Measurements from ENCODE around the gene HOMER3.

HOMER3 gene

DNA sequence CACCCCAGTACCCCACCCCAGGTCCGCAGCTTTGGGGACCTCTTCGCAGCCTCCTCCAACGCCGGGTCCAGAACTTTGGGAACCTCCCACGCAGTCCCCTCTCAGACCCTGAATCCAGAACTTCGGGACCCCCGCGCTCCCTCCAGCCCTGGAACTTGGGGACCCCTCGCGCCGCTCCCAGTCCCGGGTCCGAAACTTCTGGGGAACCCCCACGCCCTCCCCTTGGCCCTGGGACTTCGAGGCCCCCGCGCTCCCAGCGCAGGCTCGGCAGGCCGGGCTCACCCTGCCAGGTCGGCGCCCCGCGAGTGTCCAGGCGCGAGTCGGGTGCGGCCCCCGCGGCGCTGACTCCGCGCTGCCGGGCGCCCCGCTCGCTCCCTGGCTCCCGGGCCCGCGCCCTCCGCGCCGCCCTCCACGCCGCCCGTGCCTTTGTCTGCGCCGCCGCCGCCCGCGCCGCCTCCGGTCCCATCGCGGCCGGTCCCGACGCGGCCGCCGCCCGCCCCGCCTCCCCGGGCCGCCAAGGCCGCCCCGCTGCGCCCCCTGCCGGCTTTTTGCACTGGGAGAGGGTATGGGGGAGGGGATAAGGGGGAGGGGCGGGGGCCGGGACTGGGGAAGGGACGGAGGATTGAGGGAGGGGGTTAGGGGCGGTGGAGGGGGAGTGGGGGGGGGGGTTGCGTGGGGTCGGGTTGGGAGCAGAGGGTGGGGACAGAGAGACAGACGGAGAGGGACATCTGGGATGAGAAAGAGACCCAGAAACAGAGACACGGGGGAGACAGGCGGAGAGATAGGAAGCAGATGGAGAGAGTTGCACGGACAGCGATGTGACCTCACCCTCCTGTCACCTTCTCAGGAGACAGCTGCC lies at the start of gene HOMER3:
Gene HOMER3 (minus strand): TSS at position 449 of the 859 bp plus-strand sequence. CDS start 2,235 bp downstream, outside the sequence.
- DNase-seq (ENCODE audit: low read depth), result peak; percentile 85

DNA sequence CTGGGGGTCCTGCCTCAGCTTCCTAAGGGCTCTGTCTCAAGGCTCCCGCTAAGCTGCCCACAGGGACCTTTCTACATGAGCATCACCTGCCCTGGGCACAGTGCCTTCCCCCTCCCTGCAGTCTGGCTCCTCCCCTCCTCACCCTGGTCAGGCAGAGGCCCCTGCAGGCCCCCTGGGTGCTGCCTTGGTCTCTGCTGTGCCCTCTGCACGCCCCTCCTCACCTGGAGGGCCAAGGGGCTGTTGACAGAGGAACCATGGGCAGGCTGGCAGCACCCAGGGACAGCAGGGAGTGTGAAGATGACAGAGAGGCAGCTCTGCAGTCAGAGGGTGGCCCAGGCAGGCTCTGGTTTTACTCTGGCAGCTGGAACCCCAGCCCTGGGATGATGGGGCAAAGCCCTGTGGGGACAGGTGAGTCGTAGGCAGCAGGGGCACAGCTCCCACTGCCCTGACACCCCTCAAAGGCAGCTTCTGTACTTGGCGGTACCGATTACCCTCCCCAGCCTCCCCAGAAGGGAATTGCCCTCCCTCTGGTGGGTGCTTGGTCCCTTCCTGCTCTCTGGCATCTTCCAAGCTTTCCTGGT lies 49.2 kb upstream of the HOMER3 start:
- DNase-seq (ENCODE audit: low read depth), result no peak

- no peak for DNase-seq (ENCODE audit: low read depth)
These were observed 48.3 kb upstream of the HOMER3 start for GRCh38 chr19:18989316-18989715.

DNA sequence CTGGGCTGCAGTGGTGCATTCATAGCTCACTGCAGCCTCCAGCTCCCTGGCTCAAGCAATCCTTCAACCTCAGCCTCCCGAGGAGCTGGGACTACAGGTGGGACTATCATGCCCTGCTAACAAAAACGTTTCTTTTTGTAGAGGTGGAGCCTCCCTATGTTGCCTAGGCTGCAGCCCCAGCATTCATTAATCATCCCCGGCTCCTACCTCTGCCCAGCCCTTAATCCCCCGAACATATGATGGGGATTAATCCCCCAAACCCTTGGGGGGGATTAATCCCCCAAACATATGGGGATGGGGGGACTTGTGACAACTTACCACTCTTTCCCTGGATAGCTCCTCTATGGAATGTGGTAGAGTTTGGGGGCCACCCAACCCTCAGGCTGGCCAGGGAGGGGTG lies 46.4 kb upstream of the HOMER3 start:
- no peak for DNase-seq (ENCODE audit: low read depth)

DNA sequence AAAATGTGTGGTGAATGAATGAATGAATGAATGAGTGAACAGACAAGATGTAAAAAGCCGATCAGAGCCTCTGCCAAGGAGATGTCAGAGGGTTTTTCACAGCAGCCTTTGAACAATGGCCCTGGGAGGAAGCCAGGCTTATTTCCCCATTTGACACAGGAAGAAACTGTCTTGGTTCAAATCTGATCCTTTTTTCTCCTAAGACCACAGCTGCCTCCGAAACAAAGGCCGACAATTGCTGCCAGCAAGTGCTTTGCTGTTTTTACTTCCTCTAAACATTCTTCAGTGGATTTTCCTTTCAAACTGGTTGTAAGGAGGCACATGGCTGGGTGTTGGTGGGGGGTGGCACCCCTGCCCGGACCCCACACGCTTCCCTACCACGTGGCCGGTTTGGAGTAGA lies 44.2 kb upstream of the HOMER3 start:
- no peak for DNase-seq (ENCODE audit: low read depth)

GRCh38 chr19:18984251-18984650 lies 43.2 kb upstream of the HOMER3 start:
- no peak for DNase-seq (ENCODE audit: low read depth)

DNA sequence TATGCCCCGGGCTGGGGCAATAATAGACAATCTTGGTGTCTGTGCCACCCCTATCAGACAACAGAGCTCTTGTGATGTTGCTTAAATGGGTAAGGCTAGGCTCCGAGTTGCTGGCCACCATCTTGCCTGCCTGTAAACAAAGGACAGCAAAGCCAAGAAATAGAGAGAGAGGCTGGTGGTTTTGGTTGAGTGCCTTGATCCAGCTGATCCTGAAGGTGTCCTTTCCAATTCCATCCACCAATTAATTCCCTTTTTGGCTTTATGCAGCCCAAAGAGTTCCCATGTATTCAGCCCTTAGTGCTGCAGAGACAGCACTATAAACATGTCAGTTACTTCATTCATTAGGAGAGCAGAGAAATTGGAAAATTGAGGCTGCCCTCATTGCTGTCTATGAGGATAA lies 41.7 kb upstream of the HOMER3 start:
- no peak for DNase-seq (ENCODE audit: low read depth)

- no peak for DNase-seq (ENCODE audit: low read depth)
These were observed 39.5 kb upstream of the HOMER3 start for GRCh38 chr19:18980432-18981020.

GRCh38 chr19:18978616-18979015 lies 37.6 kb upstream of the HOMER3 start:
- no peak for DNase-seq (ENCODE audit: low read depth)

- DNase-seq (ENCODE audit: low read depth), result no peak
These were observed 34.9 kb upstream of the HOMER3 start for GRCh38 chr19:18975869-18976268.

DNA sequence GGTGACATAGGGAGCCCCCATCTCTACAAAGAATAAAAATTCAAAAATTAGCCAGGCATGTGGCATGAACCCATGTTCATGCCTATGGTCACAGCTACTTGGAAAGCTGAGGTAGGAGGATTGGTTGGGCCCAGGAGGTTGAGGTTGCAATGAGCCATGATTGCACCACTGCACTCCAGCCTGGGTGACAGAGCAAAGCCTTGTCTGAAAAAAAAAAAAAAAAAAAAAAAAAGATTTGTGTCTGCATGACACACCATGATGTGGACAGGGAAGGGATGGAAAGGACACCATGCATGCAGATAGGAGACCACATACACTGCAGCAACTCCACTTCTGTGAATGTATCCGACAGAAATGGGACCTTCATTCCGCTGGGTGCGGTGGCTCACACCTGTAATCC lies 34.0 kb upstream of the HOMER3 start:
- DNase-seq (ENCODE audit: low read depth), result no peak

DNA sequence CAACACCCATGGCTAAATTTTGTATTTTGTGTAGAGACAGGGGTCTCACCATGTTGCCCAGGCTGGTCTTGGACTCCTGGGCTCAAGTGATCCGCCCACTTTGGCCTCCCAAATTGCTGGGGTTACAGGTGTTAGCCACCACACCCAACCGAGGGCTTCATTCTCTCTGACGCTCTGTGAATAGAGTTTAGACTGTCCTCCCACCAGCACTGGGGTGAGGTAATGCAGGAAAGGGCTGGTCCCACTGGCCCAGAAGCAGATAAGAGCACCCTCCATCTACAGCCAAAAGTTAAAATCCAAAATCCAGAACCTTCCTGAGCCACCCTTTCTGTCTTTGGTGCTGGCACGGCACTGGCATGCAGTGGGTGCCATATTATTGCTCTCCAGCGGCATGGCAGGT lies 31.8 kb upstream of the HOMER3 start:
- DNase-seq (ENCODE audit: low read depth), result no peak

DNA sequence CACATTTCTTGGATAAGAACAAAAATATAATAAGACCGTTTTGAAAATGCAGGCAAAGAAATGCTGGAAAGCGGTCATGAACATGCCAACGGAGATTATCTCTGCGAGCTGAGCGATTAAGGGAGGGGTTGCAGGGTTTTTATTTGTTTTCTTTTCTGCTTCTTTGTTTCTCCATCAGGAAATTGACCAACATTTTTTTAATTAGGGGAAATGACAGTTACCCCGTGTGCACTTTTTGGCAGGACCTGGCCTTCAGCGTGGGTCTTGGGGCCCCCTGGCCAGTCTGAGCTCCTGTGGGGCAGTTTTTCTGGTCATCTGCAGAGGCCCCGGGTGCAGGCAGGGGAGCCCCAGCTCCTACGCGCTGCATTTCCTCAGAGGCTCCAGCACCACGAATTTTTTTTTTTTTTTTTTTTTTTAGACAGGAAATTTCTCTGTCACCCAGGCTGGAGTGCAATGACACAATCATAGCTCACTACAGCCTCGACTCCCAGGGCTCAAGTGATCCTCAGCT lies 31.3 kb upstream of the HOMER3 start:
- DNase-seq (ENCODE audit: low read depth), result no peak

DNA sequence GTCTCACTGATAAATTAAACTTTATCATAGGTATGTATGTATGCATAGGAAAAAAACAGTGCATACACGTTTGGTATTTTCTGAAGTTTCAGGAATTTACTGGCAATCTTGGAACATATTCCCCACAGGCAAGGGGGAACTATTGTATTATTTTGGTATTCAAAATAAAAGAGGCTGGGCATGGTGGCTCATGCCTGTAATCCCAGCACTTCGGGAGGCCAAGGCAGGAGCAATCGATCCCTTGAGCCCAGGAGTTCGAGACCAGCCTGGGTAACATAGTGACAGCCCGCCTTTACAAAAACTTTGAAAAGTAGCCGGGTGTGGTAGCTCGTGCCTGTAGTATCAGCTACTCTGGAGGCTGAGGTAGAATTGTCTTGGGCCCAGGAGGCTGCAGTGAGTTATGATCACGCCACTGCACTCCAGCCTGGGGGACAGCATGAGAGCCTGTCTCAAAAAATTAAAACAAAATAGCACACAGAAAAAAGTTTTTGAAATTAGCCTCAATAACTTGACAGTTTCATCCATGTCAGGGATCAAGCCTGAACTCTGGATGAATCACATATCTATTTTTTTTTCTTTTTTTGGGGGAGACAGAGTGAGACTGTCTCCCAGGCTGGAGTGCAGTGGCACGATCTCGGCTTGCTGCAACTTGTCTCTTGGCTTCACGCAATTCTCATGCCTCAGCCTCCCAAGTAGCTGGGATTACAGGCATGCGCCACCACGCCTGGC lies 29.1 kb upstream of the HOMER3 start:
- DNase-seq (ENCODE audit: low read depth), result no peak

DNA sequence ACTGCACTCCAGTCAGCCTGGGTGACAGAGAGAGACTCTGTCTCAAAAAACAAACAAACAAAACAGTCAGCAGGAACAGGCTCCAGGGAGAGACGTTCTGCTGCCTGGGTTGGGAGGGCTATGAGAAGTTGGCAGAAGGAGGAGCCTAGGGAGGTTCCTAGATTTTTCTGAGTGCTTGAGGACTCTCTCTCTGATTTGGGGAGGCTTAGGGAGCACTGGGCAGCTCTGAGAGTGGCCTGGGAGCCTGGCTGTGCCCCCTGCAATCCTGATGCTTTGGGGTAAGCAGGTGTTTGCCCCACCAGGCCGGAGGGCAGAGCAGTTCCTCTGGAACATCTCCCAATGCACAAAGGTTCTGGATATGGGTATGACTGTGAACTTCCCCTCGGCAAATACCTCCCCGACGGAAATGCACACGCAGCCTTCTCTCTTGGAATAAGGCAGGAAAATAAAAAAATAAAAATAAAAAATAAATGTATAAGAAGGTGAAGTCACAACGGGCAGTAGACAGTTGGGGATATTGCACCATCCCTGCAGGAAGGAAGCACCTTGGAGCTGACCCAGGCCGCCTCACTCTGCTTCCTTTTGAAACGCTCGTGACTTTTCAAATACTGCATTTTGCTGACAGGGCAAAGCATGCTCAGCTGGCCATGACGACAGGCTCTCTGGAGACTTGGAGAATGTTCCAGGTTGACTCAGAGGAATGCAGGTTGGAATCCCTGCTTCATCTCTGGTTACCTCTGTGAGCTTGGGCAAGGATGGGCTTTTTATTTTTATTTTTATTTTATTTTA lies 26.5 kb upstream of the HOMER3 start:
- no peak for DNase-seq (ENCODE audit: low read depth)

DNA sequence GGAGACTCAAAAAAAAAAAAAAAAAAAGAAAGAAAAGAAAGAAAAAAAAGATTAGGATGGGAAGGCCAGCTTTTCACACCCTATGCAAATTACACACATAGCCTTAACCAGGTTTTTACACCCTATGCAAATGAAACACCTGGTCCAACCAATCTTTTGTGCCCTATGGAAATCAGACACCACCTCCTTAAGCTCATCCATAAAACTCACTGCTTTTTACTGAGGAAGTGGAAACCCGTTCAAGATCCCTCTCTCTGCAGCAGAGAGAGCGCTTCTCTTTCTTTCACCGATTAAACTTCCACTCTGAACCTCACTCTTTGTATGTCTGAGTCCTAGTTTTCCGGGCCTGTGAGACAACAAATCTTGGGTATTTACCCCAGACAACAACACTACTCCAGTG lies 25.3 kb upstream of the HOMER3 start:
- DNase-seq (ENCODE audit: low read depth), result no peak

DNA sequence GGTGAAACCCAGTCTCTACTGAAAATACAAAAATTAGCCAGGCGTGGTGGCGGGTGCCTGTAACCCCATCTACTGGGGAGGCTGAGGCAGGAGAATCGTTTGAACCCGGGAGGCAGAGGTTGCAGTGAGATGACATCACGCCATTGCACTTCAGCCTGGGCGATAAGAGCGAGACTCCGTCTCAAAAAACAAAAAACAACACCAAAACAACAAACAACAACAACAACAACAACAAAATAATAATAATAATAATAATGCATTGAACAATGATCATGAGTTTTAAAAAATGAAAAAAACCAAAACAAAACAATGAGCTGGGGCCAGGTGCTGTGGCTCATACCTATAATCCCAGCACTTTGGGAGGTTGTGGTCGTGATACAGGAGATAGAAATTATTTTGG lies 23.1 kb upstream of the HOMER3 start:
- no peak for DNase-seq (ENCODE audit: low read depth)

- no peak for DNase-seq (ENCODE audit: low read depth)
These were observed 21.0 kb upstream of the HOMER3 start for GRCh38 chr19:18961767-18962620.

- DNase-seq (ENCODE audit: low read depth), result no peak
These were observed 19.4 kb upstream of the HOMER3 start for GRCh38 chr19:18960370-18960769.

- DNase-seq (ENCODE audit: low read depth), result no peak
These were observed 14.0 kb upstream of the HOMER3 start for GRCh38 chr19:18955042-18955441.

GRCh38 chr19:18954094-18954493 lies 13.1 kb upstream of the HOMER3 start:
- no peak for DNase-seq (ENCODE audit: low read depth)
